HG02970 (cell line): Measurements from ENCODE around the gene BBX.
"Not testable (repeated sequence)": the region's sequence is repeated elsewhere in the genome, so short reads cannot be mapped to it uniquely, and the experiment has no call there.

Source experiments
- ATAC-seq: cut with Tn5 transposase; IDR thresholded peaks from one replicate; pipeline ENCODE4 v1.9.1; 2021; ENCODE audit warnings: mild to moderate bottlenecking, moderate library complexity, moderate number of reproducible peaks; ENCODE audit not compliant: unreplicated experiment, low FRiP score

The BBX gene

DNA sequence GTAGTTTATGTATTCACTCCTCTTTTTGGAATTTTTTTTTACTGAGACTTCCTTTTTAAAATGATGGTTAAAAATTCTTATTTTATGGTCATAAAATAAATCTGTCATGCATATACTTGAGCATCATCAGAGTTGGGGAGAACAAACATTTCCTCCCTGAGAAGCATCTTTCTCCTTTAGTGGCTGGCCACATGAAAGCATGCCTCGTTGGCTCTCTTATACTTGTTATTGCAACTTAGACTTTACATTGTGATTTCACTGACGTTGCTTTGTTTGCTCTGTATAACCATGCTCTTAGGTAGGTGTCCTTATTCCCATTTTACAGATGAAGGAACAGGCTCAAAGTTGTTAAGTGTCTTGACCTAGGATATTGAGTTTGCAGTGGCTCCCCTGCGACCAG, 18.1 kb downstream of the BBX start:
- ATAC-seq = no peak

DNA sequence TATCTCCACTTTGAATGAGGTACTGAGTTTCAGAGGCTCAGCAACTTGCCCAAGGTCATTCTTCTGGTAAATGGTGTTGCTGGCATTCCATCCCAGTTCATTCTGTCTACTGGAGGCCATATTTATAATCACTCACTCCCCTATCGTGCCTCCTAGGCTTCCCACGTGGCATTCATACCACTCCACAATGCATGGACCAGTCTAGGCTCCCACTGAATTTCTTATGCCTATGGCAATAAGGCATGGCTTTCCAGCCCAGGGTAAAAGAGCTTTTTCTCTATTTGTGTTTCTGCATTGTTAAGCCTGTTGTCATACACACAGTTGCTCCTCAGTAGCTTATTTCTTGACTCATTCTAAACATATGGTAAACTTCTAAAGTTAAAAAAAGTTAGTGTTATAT, 19.9 kb downstream of the BBX start:
- ATAC-seq = no peak

GRCh38 chr3:107543666-107544065, 20.9 kb downstream of the BBX start:
- no peak for ATAC-seq

DNA sequence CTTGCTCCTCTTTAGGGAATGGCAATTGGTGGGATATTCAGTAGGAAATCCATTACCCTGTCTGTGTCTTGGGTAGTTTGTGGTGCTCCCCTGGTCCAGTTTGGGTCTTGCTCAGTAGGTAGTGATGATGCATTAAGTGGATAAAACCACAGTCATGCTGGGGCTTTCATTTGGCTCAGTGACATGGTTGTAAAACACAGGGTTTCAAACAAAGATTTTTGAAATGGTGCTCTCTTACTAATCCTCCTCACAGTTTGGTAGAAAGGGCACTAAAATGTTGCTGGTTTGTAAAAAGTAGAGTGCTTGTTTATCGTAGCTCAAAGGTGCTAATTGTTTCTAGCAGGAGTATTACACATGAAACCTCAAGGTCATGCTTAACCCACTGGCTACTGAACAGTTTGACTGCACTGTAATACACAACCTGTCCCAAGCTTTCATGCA, 22.9 kb downstream of the BBX start:
- no peak for ATAC-seq

DNA sequence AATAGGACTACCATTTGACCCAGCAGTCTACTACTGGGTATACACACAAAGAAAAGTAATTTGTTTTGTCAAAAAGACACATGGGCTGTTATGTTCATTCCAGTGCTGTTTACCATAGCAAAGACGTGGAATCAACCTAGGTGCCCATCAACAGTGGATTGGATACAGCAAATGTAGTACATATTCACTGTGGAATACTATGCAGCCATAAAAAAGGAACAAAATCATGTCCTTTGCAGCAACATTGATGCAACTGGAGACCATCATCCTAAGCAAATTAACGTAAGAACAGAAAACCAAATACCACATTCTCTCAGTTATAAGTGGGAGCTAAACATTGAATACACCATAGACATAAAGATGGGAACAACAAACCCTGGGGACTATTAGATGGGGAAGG, 25.8 kb downstream of the BBX start:
- no peak for ATAC-seq

DNA sequence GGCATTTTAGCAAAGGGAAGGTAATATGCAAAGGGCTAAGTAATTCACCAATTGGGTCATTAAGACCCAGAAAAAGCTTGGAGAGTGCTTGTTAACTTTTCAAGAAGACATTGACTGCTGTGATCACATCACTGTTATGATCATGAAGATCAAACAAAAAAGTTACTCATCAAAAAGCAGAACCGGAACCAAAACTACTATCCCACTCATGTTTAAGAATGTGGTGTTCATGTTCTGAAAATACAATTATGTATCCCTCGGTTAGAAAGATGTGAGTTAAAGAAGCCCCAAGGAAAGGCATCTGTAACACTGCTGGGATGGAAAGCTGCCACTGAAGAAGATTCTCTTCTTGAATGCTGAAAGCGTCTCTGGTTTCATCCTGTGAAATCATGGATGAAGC, 32.6 kb downstream of the BBX start:
- ATAC-seq = no peak

DNA sequence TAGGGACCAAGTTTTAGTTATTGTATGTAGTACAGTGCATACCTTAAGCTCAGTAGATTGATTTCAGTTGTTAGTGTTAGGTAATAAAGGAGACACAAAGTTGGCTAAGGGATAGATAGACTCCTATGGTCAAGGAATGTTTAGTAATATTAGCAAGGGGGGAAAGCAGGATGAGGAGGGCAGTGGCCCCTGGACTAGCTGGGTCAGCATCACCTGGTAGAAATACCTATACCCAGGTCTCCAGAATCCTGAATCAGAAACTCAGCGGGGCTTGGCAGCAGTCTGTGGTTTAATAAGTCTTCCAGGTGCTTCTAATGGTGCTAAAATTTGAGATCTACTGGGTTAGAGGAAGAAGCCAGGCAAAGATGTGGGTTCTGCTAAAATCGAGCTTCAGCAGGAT, 35.0 kb downstream of the BBX start:
- no peak for ATAC-seq

DNA sequence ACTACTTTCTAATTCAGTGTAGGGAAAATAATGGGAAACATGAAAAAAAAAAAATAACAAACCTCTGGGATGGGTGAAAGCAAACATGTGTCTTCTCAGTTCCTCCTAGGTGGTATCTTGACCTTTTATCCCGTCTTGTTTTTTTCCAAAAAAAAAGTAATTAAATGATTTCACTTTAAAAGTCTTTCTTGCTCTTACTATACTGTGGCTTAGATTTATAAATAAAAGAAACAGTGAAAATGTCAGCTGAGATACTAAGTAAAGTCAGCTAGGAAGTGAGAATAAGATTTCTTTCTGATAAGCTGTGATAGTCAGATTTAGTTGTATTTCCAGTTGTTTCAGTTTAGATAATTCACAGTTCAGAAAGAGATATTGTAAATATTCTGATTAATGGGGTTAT, 37.4 kb downstream of the BBX start:
- ATAC-seq = no peak

GRCh38 chr3:107561980-107562379, 39.2 kb downstream of the BBX start:
- no peak for ATAC-seq

DNA sequence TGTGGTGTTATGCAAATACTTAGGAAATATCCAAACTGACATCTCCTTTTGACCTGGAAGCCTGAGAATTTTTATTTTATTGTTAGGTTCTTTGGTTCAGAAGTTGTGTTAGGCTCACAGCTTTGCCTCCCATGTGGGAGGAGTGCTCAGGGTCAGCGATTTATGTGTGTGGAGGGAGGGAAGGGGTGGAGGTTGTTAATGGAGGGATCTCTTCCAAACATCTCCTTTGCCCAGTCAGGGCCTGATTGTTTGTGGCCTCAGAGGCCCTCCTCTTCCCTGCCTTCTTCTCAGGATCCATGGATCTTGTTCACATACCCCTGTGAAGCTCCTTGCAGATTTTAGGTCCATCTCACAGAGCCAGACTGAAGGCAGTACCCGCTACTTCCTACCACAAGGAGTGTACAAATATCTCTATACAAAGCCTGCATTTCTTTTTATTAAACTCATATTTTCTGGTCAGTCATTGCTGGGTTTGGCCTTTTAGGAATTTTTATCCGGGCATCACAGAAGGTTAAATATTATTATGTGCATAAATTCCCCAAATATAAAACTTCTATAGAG, 40.3 kb downstream of the BBX start:
- no peak for ATAC-seq

- ATAC-seq = not testable (repeated sequence)
These were observed 42.5 kb downstream of the BBX start for GRCh38 chr3:107565244-107565643.

DNA sequence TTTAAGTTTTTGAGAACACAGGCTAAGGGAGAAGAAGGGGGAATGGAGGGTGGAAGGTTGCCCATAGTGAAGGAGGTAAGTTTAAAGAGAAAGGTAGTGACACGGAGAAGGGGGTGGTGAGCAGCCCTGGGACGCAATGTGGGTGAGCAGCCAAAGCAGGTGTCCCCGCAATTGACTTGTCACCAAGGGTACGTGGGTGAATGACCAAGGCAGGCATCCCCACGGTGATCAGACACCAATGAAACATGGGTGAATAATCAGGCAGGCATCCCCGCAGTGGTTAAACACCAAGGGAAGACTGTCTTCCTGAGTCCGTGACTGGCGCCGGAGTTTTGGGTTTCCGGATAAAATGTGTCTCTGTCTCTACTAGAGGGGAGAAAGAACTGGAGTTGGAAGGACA, 48.3 kb downstream of the BBX start:
- ATAC-seq = not testable (repeated sequence)

- ATAC-seq = not testable (repeated sequence)
These were observed 48.7 kb downstream of the BBX start for GRCh38 chr3:107571492-107571891.

DNA sequence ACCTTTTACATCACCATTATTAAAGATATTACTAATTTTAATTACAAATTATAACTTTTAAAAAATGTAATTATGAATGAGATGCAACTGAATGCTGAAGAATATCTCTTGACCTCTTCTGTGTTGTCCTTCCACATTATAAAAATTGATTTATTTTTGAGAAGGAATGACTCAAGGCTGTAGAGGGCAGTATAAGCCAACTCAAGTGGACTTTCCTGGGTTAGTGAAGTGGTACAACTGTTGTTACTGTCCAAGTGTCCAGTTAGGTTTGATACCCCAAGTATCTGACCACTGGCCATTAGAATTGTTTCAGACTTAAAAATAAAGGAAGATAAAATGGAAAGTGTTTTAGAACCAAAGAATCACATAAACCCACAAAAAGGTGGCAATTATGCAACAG, 51.9 kb downstream of the BBX start:
- no peak for ATAC-seq

- no peak for ATAC-seq
These were observed 55.3 kb downstream of the BBX start for GRCh38 chr3:107578091-107578490.

DNA sequence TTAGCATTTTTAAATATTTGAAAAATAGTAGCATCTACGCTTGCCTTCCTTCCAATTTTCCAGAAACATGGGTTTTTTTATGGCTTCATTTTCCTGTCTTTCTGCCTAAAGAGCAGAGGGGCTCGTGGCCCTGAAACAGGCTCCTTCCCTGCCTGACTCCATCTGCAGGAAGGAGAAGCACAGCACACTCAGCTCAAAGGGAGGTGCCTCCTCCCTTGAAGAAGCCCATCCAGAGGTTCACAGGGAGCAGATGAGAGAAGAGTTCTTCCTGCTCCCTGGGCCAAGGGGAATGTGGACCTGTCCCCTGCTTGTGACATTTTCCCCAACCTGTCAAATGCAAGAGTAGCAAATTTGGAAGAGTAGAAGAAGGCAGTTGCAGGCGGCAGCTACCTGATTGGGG, 55.8 kb downstream of the BBX start:
- ATAC-seq = no peak

DNA sequence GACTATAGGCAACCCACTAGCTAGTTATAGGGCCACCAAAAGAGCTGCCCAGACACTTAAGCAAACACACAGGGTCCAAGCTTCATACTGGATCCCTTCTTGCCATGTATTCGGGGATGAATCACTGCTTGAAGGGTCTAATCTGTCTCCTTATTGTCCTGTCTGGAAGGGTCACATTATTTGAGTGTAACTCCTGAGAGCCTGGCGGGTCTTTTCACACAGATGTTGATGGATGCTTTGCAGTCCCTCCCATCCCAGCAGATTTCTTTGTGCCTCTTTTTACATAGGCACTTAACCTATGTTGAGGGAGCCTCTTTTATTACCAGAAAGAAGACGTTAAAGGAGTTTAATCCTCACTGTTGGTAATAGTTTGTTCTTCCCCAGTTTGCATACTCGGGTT, 56.6 kb downstream of the BBX start:
- ATAC-seq = no peak

GRCh38 chr3:107581230-107581629, 58.5 kb downstream of the BBX start:
- ATAC-seq = no peak

- no peak for ATAC-seq
These were observed 65.5 kb downstream of the BBX start for GRCh38 chr3:107588217-107588616.

DNA sequence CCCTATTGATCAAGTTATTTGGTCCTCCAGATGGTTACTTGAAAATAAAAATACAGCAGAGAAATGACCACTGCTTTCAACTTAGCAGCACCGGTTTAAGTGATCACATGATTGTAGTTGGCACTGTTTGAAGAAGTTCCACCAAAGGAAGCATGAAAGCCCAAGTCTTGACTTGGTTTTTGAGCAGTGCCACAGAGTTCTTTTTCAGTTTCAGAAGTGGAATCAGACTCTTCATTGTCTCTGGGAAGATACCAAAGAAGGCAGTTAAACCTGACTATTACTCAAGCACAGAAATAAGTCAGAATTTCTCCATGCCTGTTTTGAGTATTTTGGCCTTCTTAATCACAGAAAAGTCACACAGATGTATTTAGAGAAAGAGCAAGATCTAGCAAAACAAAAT, 66.7 kb downstream of the BBX start:
- ATAC-seq = no peak

GRCh38 chr3:107590786-107591185, 68.0 kb downstream of the BBX start:
- ATAC-seq = no peak

DNA sequence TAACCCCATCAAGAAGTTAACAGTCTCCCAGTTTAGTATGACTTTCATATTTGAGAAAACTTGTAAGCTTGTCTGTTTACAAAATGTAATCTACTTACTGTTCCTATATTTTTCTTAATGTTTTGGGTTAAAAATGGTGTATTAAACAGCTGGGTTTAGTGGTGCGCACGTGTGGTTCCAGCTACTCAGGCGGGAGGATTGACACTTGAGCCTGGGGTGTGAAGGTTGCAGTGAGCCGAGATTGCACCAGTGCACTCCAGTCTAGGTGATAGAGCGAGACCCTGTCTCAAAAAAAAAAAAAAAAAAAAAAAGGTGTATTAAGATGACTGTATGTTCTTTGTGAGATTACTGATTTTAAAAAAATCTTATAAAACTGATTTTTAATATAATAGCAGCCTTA, 69.3 kb downstream of the BBX start:
- no peak for ATAC-seq

DNA sequence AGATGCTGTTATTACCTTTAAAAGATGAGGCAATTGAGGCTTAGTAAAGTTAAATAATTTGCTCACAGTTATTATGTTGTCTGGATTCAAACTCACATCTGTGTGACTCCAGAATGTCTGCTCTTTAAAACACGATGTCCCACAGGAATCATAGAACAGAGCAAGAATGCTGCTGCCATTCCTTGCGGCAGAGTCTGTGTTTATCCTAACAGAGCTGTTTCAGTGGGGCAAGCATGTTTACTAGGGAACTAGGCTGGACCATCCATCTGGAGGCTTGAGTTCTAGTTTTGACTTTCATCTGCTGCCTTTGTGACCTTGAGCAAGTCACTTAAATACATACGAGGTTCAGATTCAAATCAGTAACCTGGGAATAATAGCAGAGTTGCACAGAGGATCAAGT, 72.1 kb downstream of the BBX start:
- no peak for ATAC-seq
